Bronchial epithelial cell (primary cell): ENCODE measurements around the gene SFRP2. TPM values are rescaled to one million over a fixed set of nuclear protein-coding genes. Genes with fewer than 3 reads are reported as not detected.

Experiments
- DNase-seq: peaks from one replicate; pipeline ENCODE4 v3.0.0-alpha.2; 2010; ENCODE audit warnings: low read depth
- FAIRE-seq: peaks from 2 replicates; lab custom pipeline; 2011; peaks lifted over from hg19 to GRCh38; lab: Jason Lieb, UNC
- H3K27me3 ChIP-seq: 2 replicates; pipeline ENCODE4 v1.5.1; 2011; ENCODE audit warnings: low read length; ENCODE audit not compliant: control insufficient read depth, insufficient read depth
- H3K36me3 ChIP-seq: 2 replicates; pipeline ENCODE4 v1.5.1; 2011; ENCODE audit warnings: low read length; ENCODE audit not compliant: control insufficient read depth, insufficient read depth
- H3K4me3 ChIP-seq: 2 replicates; pipeline ENCODE4 v1.5.1; 2011; ENCODE audit warnings: mild to moderate bottlenecking, low read depth, low read length, control low read depth
- CTCF ChIP-seq: IDR thresholded peaks from 2 replicates; pipeline ENCODE4 v1.5.1; 2011; ENCODE audit warnings: mild to moderate bottlenecking, moderate library complexity, low read length, control low read depth, inconsistent platforms; ENCODE audit not compliant: insufficient read depth, severe bottlenecking
- total RNA-seq: library from RNA; depleted of rRNA; stranded (reverse); fragments of >200 nt; gene quantifications from 2 replicates; pipeline ENCODE4 v1.2.1, GENCODE V29; 2014

SFRP2 gene
- total RNA-seq, 1 donor from 2014 or later = not detected

GRCh38 chr4:153817466-153817865 is 28.6 kb upstream of the SFRP2 start:
- FAIRE-seq (no peak), DNase-seq (no peak)
- H3K27me3 ChIP-seq = no peaks in the 10 kb centered on the region
- TF ChIP-seq CTCF = no peak
- no peaks in the 10 kb centered on the region for H3K36me3 ChIP-seq
- no peak overlapping the region for H3K4me3 ChIP-seq

- Histone ChIP-seq H3K27me3 (no peaks in the 10 kb centered on the region), H3K36me3 (no peaks in the 10 kb centered on the region), H3K4me3 (no peak overlapping the region)
- no peak for TF ChIP-seq CTCF
- no peak for FAIRE-seq
- DNase-seq = no peak
These were observed 27.7 kb upstream of the SFRP2 start for GRCh38 chr4:153816542-153816941.

- no peaks in the 10 kb centered on the region for H3K36me3 ChIP-seq
- no peak for TF ChIP-seq CTCF
- DNase-seq (no peak), FAIRE-seq (no peak)
- no peaks in the 10 kb centered on the region for H3K27me3 ChIP-seq
- no peak overlapping the region for H3K4me3 ChIP-seq
These were observed 25.9 kb upstream of the SFRP2 start for GRCh38 chr4:153814789-153815188.

- H3K36me3 ChIP-seq = no peaks in the 10 kb centered on the region
- FAIRE-seq = no peak
These were observed 21.3 kb upstream of the SFRP2 start for GRCh38 chr4:153809916-153810810.

GRCh38 chr4:153809307-153809706 is 20.4 kb upstream of the SFRP2 start:
- no peak for TF ChIP-seq CTCF
- FAIRE-seq (no peak), DNase-seq (no peak)
- Histone ChIP-seq H3K4me3 (no peak overlapping the region), H3K27me3 (no peaks in the 10 kb centered on the region), H3K36me3 (no peaks in the 10 kb centered on the region)

More at GRCh38 chr4:153809916-153810810, 21.3 kb upstream of the SFRP2 start:
- no peaks in the 10 kb centered on the region for H3K27me3 ChIP-seq
- TF ChIP-seq CTCF = no peak
- no peak for DNase-seq
- H3K4me3 ChIP-seq = no peak overlapping the region
